ENCODE results near the gene CAPN12. TPM values are rescaled to one million over a fixed set of nuclear protein-coding genes. Genes with fewer than 3 reads are reported as not detected.

The CAPN12 gene
- polyA plus RNA-seq, 1 donor: 8.0 TPM

- no peak for DNase-seq
These were observed 4.6 kb downstream of the CAPN12 start for GRCh38 chr19:38739440-38740256.

GRCh38 chr19:38737921-38738737, 6.1 kb downstream of the CAPN12 start:
- DNase-seq: no peak

- DNase-seq: no peak
These were observed 6.9 kb downstream of the CAPN12 start for GRCh38 chr19:38737281-38737865.

GRCh38 chr19:38736413-38737280, 7.6 kb downstream of the CAPN12 start:
- no peak for DNase-seq

- DNase-seq: no peak
These were observed 8.2 kb downstream of the CAPN12 start for GRCh38 chr19:38736036-38736412.

- no peak for DNase-seq
These were observed 9.0 kb downstream of the CAPN12 start for GRCh38 chr19:38735257-38735686.

- no peak for DNase-seq
These were observed 9.6 kb downstream of the CAPN12 start for GRCh38 chr19:38734426-38735256.

- DNase-seq: no peak
These were observed 10.2 kb downstream of the CAPN12 start for GRCh38 chr19:38734176-38734425.

GRCh38 chr19:38733493-38734175, 10.6 kb downstream of the CAPN12 start:
- DNase-seq: no peak

- no peak for DNase-seq
These were observed 11.1 kb downstream of the CAPN12 start for GRCh38 chr19:38733241-38733492.

GRCh38 chr19:38731654-38732301, 12.5 kb downstream of the CAPN12 start:
- DNase-seq: no peak

- no peak for DNase-seq
These were observed 13.3 kb downstream of the CAPN12 start for GRCh38 chr19:38730731-38731589.

GRCh38 chr19:38730470-38730730, 13.9 kb downstream of the CAPN12 start:
- DNase-seq: no peak

GRCh38 chr19:38729653-38730469, 14.4 kb downstream of the CAPN12 start:
- no peak for DNase-seq

- no peak for DNase-seq
These were observed 15.3 kb downstream of the CAPN12 start for GRCh38 chr19:38728752-38729541.

- no peak for DNase-seq
These were observed 16.2 kb downstream of the CAPN12 start for GRCh38 chr19:38727868-38728660.

- DNase-seq: no peak
These were observed 16.9 kb downstream of the CAPN12 start for GRCh38 chr19:38727306-38727867.
